ENCODE results near the gene MAST3. TPM values are rescaled to one million over a fixed set of nuclear protein-coding genes. Genes with fewer than 3 reads are reported as not detected.

MAST3 gene
- polyA plus RNA-seq, 1 of the 3 experiments (the other 2 are of a cell fraction) = 4.5 TPM

- Histone ChIP-seq H3K27ac (ENCODE audit: low read depth in 2 of 2, low read length in 1 of 2) (peak overlapping the region in 1 of 2 experiments; percentile 39; a peak in 1 of 4 replicates), H3F3A (replicated peaks; ENCODE audit: insufficient read depth) (peaks cover 11% of the 10 kb centered on the region), H3K4me1 (ENCODE audit: control insufficient read depth in 1 of 2, insufficient read depth in 2 of 2, low read depth in 1 of 2, low read length in 1 of 2) (peaks cover 9 to 26% of the 10 kb centered on the region in 2 experiments; a peak in 2 of 4 replicates), H3K4me3 (ENCODE audit: low read depth in 2 of 2, low read length in 1 of 2) (no peak overlapping the region), H3K27me3 (ENCODE audit: insufficient read depth) (no peaks in the 10 kb centered on the region), H3K4me2 (no peak overlapping the region), H3K9me2 (no peaks in the 10 kb centered on the region), H3K79me2 (ENCODE audit: insufficient read depth) (peaks cover 9% of the 10 kb centered on the region; the same call in 1 of the 2 replicates), H3K9ac (no peak overlapping the region), H3K9me3 (no peaks in the 10 kb centered on the region), H4K20me1 (ENCODE audit: insufficient read depth) (peaks cover 8% of the 10 kb centered on the region; the same call in 1 of the 2 replicates), H2AFZ (ENCODE audit: low read depth) (no peak overlapping the region), H3K36me3 (replicated peaks in 1 of 2; ENCODE audit: control insufficient read depth in 1 of 2, insufficient read depth in 2 of 2, low read length in 1 of 2) (peaks cover 0 to 6% of the 10 kb centered on the region in 2 experiments)
- ChIA-PET POLR2A (no interaction called here), CTCF (interaction anchor here (0.9 to 20.7 kb wide), 2 partner anchors 36 to 59 kb away, joined by 3 to 505 read pairs; a partner anchor contains a TSS)
- DNase-seq = no peak
- 91% methylated on average over 7 of the region's 7 CpGs for WGBS (ENCODE audit: low lambda C conversion rate)
- TF ChIP-seq CHD2 (IDR thresholded peaks at IDR 0.05; ENCODE audit: low read length, partially characterized antibody) (no peak), GABPA (IDR thresholded peaks at IDR 0.05; ENCODE audit: low read depth) (no peak), TCF12 (IDR thresholded peaks at IDR 0.05) (no peak), RFX5 (IDR thresholded peaks at IDR 0.05; ENCODE audit: low read length) (no peak), FOXJ3 (CRISPR knock-in tag; IDR thresholded peaks at IDR 0.05) (no peak), POLR2AphosphoS5 (IDR thresholded peaks at IDR 0.05; ENCODE audit: low read depth, low read length) (no peak), MEF2A (IDR thresholded peaks at IDR 0.05; ENCODE audit: borderline replicate concordance, low read depth) (no peak), REST (IDR thresholded peaks at IDR 0.05; ENCODE audit: low read depth, low read length) (no peak), EP300 (IDR thresholded peaks at IDR 0.05; ENCODE audit: borderline replicate concordance in 1 of 2, low read depth in 1 of 2, low read length in 1 of 2) (no peak), RXRA (IDR thresholded peaks at IDR 0.05; ENCODE audit: borderline replicate concordance, low read depth) (no peak), RAD21 (IDR thresholded peaks at IDR 0.05; ENCODE audit: low read length) (no peak), ZBTB33 (IDR thresholded peaks at IDR 0.05; ENCODE audit: borderline replicate concordance, low read depth) (no peak), MXI1 (IDR thresholded peaks at IDR 0.05; ENCODE audit: low read depth, low read length) (no peak), SMC3 (IDR thresholded peaks at IDR 0.05; ENCODE audit: low read depth, low read length) (no peak), FOSL2 (IDR thresholded peaks at IDR 0.05; ENCODE audit: borderline replicate concordance, low read depth) (no peak), EZH2phosphoT487 (IDR thresholded peaks at IDR 0.05; ENCODE audit: borderline replicate concordance, low read depth) (no peak), TEAD4 (IDR thresholded peaks at IDR 0.05; ENCODE audit: borderline replicate concordance, insufficient read depth) (no peak)
Measured at GRCh38 chr19:18196511-18196845, 98.9 kb downstream of the MAST3 start.
